Activated CD4-positive, alpha-beta T cell treated with anti-CD3 and anti-CD28 coated beads for 1 hour (primary cell): ENCODE data around the gene CHPF2.

Experiments
- DNase-seq: peaks from one replicate; pipeline ENCODE4 v3.0.0-alpha.2; 2020

CHPF2 gene

GRCh38 chr7:151271699-151272355 lies 39.5 kb downstream of the CHPF2 start:
- DNase-seq: no peak

- DNase-seq: no peak
Observed at GRCh38 chr7:151272405-151272804, 40.1 kb downstream of the CHPF2 start.

- no peak for DNase-seq
Observed at GRCh38 chr7:151272877-151273276, 40.6 kb downstream of the CHPF2 start.

DNA sequence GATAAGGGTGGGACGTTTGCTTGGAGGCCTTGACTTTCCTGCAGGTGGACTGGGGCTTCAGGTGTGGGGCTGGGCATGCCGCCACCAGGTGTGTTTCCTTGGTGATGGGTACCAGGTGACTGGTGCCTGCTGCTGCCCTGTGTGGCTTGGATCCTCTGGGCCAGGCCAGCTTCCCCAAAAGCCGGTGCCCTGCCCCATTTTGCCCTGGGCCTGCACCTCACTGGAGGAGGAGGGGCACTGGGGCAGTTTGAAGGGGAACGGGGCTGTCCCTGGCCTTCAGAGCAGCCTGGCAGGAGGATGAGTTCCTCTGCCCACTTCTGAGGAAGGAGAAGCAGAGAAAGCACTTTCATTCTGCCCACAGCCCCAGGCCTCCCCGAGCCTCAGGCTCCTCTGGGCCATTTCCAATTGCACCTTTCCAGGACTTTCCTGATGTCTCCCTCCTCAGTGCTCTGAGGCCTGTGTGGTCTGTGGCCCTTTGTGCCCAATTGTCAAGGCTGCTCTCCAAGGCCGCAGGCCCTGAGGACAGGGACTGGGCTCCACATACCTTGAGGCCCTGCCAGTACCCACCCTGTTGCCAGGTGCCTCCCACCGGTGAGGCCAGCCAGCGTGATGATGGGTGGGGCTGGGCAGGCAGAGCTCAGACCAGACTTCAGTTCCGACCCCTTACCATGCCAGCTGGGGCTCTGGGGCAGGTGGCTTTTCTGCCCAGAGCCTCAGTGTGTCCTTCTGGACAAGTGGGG lies 41.5 kb downstream of the CHPF2 start:
- DNase-seq: no peak

DNA sequence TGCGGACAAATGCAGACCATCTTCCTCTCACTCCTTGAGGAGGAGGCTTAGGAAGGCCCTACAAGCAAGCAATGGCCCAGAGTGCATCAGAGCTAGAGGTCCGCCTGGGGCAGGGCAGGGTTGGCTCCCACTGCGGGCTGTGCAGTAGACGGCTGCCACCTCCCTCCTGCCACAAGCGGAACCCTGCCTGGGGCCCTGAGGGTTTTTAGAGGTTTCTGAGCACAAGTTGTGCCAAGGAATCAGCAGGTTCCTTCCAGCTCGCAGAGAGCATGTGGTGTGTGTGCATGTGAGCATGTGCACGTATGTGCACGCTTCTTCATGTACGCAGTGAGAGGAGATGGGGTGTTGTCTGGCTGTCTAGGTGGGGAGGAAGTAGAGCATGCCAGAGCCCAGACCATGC lies 42.1 kb downstream of the CHPF2 start:
- no peak for DNase-seq

- DNase-seq: no peak
Observed at GRCh38 chr7:151274936-151275812, 42.9 kb downstream of the CHPF2 start.

GRCh38 chr7:151275813-151276577 lies 43.7 kb downstream of the CHPF2 start:
- DNase-seq: no peak

GRCh38 chr7:151276666-151277590 lies 44.6 kb downstream of the CHPF2 start:
- DNase-seq: peak; percentile 27

- DNase-seq: no peak
Observed at GRCh38 chr7:151277631-151278030, 45.3 kb downstream of the CHPF2 start.

- no peak for DNase-seq
Observed at GRCh38 chr7:151278949-151279348, 46.7 kb downstream of the CHPF2 start.

- DNase-seq: no peak
Observed at GRCh38 chr7:151279868-151280267, 47.6 kb downstream of the CHPF2 start.

DNA sequence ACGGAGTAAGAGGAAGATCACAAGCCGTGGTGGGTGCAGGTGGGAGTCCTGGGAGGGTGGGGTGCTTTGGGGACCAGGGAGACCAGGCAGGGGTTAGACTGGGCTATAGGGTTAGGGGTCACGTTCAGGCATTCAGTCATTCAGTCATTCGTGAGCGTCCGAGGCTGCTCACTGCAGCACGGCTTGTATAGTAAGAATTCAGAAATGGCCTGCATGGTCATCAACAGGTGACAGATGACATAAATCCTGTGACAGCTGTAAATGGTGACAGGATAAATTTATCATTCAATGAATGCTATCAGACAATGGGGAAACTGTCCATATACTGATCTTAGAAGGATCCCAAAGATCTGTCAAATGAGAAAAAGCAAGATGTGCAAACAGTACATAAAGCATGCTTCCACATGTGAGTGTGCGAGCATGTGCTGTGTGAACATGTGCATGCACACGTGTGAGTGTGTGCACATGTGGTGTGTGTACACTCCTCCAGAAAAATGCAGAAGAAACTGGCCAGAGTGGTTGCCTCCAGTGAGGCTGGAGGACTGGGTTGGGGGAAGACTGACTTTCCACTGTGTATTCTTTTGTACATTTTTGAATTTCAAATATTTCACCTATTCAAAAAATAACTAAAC lies 48.2 kb downstream of the CHPF2 start:
- DNase-seq: no peak

- no peak for DNase-seq
Observed at GRCh38 chr7:151281686-151282085, 49.4 kb downstream of the CHPF2 start.

GRCh38 chr7:151282111-151282510 lies 49.8 kb downstream of the CHPF2 start:
- no peak for DNase-seq

DNA sequence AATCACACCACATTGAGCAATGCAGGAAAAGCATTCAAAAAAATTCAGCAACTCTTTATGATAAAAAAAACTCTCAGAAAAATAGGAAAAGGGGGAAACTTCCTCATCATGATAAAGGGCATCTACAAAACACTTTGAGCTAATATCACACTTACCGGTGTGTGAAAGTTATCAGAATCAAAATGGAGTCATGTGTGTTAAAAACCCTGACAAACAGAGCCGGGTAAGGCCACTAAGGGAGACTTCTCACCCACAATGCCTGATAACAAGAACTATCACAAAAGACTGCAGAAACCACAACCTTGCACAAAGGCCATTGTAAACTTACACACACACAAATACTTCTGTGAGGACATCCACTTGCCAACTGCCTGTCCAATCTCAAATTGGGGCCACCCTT lies 51.0 kb downstream of the CHPF2 start:
- DNase-seq: no peak

DNA sequence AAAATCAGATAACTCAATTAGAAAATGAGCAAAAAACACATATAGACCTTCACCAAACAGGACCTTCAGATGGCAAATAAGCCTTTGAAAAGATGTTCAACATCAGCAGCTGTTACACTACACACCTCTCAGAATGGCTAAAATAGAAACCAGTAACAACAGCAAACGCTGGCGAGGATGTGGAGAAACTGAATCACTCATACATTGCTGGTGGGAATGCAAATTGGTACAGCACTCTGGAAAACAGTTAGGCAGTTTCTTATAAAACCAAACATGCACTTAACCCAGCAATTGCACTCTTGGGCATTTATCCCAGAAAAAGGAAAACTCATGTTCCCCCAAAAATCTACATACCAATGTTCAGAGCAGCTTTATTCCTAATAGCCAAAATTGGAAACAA lies 53.9 kb downstream of the CHPF2 start:
- no peak for DNase-seq
